SK-N-SH (cell line): ENCODE data around the gene RAD52.

Experiments
- CTCF ChIP-seq: fragments of 200-600 bp; sonication (generic); IDR thresholded peaks from 2 replicates; pipeline ENCODE4 v1.6.1; 2017; ENCODE audit warnings: antibody characterized with exemption, mild to moderate bottlenecking, moderate library complexity
- EP300 ChIP-seq, 2 experiments: IDR thresholded peaks; 2 replicates each; pipeline versions ENCODE4 v1.4.0 to v1.6.1; 2012; ENCODE audit warnings: borderline replicate concordance in 1 of 2, low read depth in 1 of 2, low read length in 1 of 2
- IRF3 ChIP-seq: fragments of 150-350 bp; IDR thresholded peaks from 2 replicates; pipeline ENCODE4 v1.6.1; 2016; ENCODE audit warnings: mild to moderate bottlenecking, low read depth, low read length
- NRF1 ChIP-seq: IDR thresholded peaks from 2 replicates; pipeline ENCODE4 v1.6.1; 2012; ENCODE audit warnings: low read depth, mild to moderate bottlenecking, low read length
- POLR2AphosphoS5 ChIP-seq: IDR thresholded peaks from 2 replicates; pipeline ENCODE4 v1.6.1; 2012; ENCODE audit warnings: low read depth, low read length
- RAD21 ChIP-seq: IDR thresholded peaks from 2 replicates; pipeline ENCODE4 v1.6.1; 2012; ENCODE audit warnings: mild to moderate bottlenecking, low read length

GRCh38 chr12:931060-931459, 18.4 kb downstream of the RAD52 start:
- TF ChIP-seq CTCF: no peak
- no peak for TF ChIP-seq EP300 (IDR thresholded peaks at IDR 0.05; ENCODE audit: borderline replicate concordance in 1 of 2, low read depth in 1 of 2, low read length in 1 of 2)
- TF ChIP-seq POLR2AphosphoS5: no peak
- no peak for TF ChIP-seq IRF3
- no peak for TF ChIP-seq RAD21
- TF ChIP-seq NRF1: no peak
